Astrocyte (in vitro differentiated cells and primary cell): ENCODE measurements around the gene HMCN1. TPM values are rescaled to one million over a fixed set of nuclear protein-coding genes. Genes with fewer than 3 reads are reported as not detected.
A peak's percentile ranks its signal among the peaks of the same experiment; 100 is the strongest.

Source experiments
- DNase-seq: peaks from one replicate; pipeline ENCODE4 v3.0.0-alpha.2; 2010; ENCODE audit warnings: low read depth
- FAIRE-seq: peaks from 2 replicates; lab custom pipeline; 2011; peaks lifted over from hg19 to GRCh38; lab: Jason Lieb, UNC
- H2AFZ ChIP-seq: 2 replicates; pipeline ENCODE4 v1.6.0; 2012; ENCODE audit warnings: low read depth, low read length, inconsistent platforms
- H3K27ac ChIP-seq: 2 replicates; pipeline ENCODE4 v1.5.1; 2011; ENCODE audit warnings: low read depth, low read length, inconsistent platforms
- H3K27me3 ChIP-seq: 2 replicates; pipeline ENCODE4 v1.6.0; 2011; ENCODE audit warnings: low read length, inconsistent platforms; ENCODE audit not compliant: insufficient read depth
- H3K36me3 ChIP-seq: 2 replicates; pipeline ENCODE4 v1.5.1; 2011; ENCODE audit warnings: low read length, inconsistent platforms; ENCODE audit not compliant: insufficient read depth
- H3K4me1 ChIP-seq: 2 replicates; pipeline ENCODE4 v1.5.1; 2011; ENCODE audit warnings: low read length, inconsistent platforms; ENCODE audit not compliant: insufficient read depth
- H3K4me2 ChIP-seq: 2 replicates; pipeline ENCODE4 v1.6.0; 2012; ENCODE audit warnings: low read length, inconsistent platforms
- H3K4me3 ChIP-seq: 2 replicates; pipeline ENCODE4 v1.5.1; 2011; ENCODE audit warnings: low read depth, mild to moderate bottlenecking, low read length, inconsistent platforms; ENCODE audit not compliant: insufficient read depth
- H3K79me2 ChIP-seq: 2 replicates; pipeline ENCODE4 v1.6.0; 2012; ENCODE audit warnings: mild to moderate bottlenecking, low read length, inconsistent platforms; ENCODE audit not compliant: insufficient read depth
- H3K9ac ChIP-seq: 2 replicates; pipeline ENCODE4 v1.6.0; 2012; ENCODE audit warnings: mild to moderate bottlenecking, low read length, inconsistent platforms
- H3K9me3 ChIP-seq: 2 replicates; pipeline ENCODE4 v1.5.1; 2012; ENCODE audit warnings: low read depth, mild to moderate bottlenecking, low read length, inconsistent platforms; ENCODE audit not compliant: insufficient read depth
- H4K20me1 ChIP-seq: 2 replicates; pipeline ENCODE4 v1.6.0; 2012; ENCODE audit warnings: low read length, inconsistent platforms; ENCODE audit not compliant: insufficient read depth
- H3K27ac Mint-ChIP-seq: one replicate; pipeline ENCODE4 v1.8.0; 2021; ENCODE audit warnings: mild to moderate bottlenecking, mixed read lengths; ENCODE audit not compliant: unreplicated experiment
- H3K27me3 Mint-ChIP-seq: one replicate; pipeline ENCODE4 v1.8.0; 2021; ENCODE audit warnings: low read depth, mixed read lengths; ENCODE audit not compliant: unreplicated experiment
- H3K36me3 Mint-ChIP-seq: one replicate; pipeline ENCODE4 v1.8.0; 2021; ENCODE audit warnings: low read depth, mixed read lengths; ENCODE audit not compliant: unreplicated experiment
- H3K4me1 Mint-ChIP-seq: one replicate; pipeline ENCODE4 v1.8.0; 2021; ENCODE audit warnings: low read depth, mixed read lengths; ENCODE audit not compliant: unreplicated experiment
- H3K4me3 Mint-ChIP-seq: one replicate; pipeline ENCODE4 v1.8.0; 2021; ENCODE audit warnings: mild to moderate bottlenecking, moderate library complexity, mixed read lengths; ENCODE audit not compliant: unreplicated experiment
- H3K9me3 Mint-ChIP-seq: one replicate; pipeline ENCODE4 v1.8.0; 2021; ENCODE audit warnings: mild to moderate bottlenecking, mixed read lengths; ENCODE audit not compliant: unreplicated experiment
- CTCF ChIP-seq: IDR thresholded peaks from 2 replicates; pipeline ENCODE4 v1.5.1; 2011; ENCODE audit warnings: low read depth, mild to moderate bottlenecking, inconsistent platforms, low read length, moderate library complexity; ENCODE audit not compliant: insufficient read depth
- EZH2 ChIP-seq: IDR thresholded peaks from 2 replicates; pipeline ENCODE4 v1.6.1; 2012; ENCODE audit warnings: mild to moderate bottlenecking, low read length, inconsistent platforms; ENCODE audit not compliant: insufficient read depth
- total RNA-seq: library from RNA; stranded (reverse); gene quantifications from 2 replicates; pipeline ENCODE4 v1.2.1, GENCODE V29; 2021

HMCN1 gene
- total RNA-seq, 1 donor from 2014 or later, result 19.7 TPM

DNA sequence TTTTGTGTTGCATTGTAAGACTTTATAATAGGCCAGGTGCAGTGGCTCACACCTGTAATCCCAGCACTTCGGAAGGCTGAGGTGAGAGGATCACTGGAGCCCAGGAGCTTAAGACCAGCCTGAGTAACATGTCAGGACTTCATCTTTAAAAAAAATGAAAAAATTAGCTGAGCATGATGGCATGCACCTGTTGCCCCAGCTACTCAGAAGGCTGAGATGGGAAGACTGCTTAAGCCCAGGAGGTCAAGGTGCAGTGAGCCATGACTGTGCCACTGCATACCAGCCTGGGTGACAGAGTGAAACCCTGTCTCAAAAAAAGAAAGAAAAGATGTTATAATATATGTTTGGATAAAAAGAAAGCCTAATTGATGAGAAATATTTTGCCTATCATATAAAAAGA lies 34.9 kb downstream of the HMCN1 start:
- Histone ChIP-seq H3K27me3 (no peaks in the 10 kb centered on the region), H3K4me2 (no peak overlapping the region), H3K9ac (no peak overlapping the region), H3K36me3 (no peaks in the 10 kb centered on the region), H3K79me2 (no peaks in the 10 kb centered on the region), H4K20me1 (no peaks in the 10 kb centered on the region), H3K4me1 (no peaks in the 10 kb centered on the region), H3K27ac (no peak overlapping the region), H3K9me3 (no peaks in the 10 kb centered on the region), H3K4me3 (no peak overlapping the region), H2AFZ (no peak overlapping the region)
- Mint-ChIP-seq H3K27ac (no peak overlapping the region), H3K27me3 (no peaks in the 10 kb centered on the region), H3K4me1 (no peaks in the 10 kb centered on the region), H3K9me3 (peaks cover 2% of the 10 kb centered on the region), H3K4me3 (no peak overlapping the region), H3K36me3 (peaks cover 4% of the 10 kb centered on the region)
- TF ChIP-seq CTCF (no peak), EZH2 (no peak)
- FAIRE-seq (no peak), DNase-seq (no peak)

GRCh38 chr1:185774394-185774793 lies 40.2 kb downstream of the HMCN1 start:
- Histone ChIP-seq H3K4me2 (no peak overlapping the region), H3K79me2 (no peaks in the 10 kb centered on the region), H2AFZ (no peak overlapping the region), H3K27ac (no peak overlapping the region), H4K20me1 (no peaks in the 10 kb centered on the region), H3K27me3 (no peaks in the 10 kb centered on the region), H3K36me3 (no peaks in the 10 kb centered on the region), H3K4me3 (no peak overlapping the region), H3K9ac (no peak overlapping the region), H3K9me3 (no peaks in the 10 kb centered on the region), H3K4me1 (no peaks in the 10 kb centered on the region)
- peaks cover 10% of the 10 kb centered on the region for H3K36me3 Mint-ChIP-seq
- FAIRE-seq (no peak), DNase-seq (no peak)
- no peak overlapping the region for H3K4me3 Mint-ChIP-seq
- peaks cover 2% of the 10 kb centered on the region for H3K9me3 Mint-ChIP-seq
- peaks cover 3% of the 10 kb centered on the region for H3K4me1 Mint-ChIP-seq
- no peak overlapping the region for H3K27ac Mint-ChIP-seq
- no peaks in the 10 kb centered on the region for H3K27me3 Mint-ChIP-seq
- no peak for TF ChIP-seq EZH2
- no peak for TF ChIP-seq CTCF

DNA sequence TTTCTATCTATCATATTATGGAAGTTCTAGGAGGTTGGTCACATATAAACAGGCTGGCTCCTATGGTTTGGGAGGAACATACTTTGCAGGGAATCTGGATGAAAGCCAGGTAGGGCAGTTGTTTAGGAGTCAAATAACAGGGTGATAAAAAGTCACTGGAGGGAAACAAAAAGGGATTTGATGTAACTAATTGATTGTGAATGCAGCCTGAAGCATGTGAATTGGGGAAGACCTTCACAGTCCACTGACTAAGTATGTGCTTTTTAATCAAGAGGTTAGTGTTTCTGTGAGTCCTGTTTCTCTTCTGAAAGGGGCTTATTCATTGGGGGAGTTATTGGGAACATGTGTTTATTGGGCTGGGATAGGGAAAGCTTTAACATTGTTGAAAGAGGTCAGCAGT lies 41.3 kb downstream of the HMCN1 start:
- Mint-ChIP-seq H3K9me3 (peaks cover 2% of the 10 kb centered on the region), H3K36me3 (peaks cover 7% of the 10 kb centered on the region), H3K4me1 (peaks cover 3% of the 10 kb centered on the region), H3K4me3 (no peak overlapping the region), H3K27me3 (no peaks in the 10 kb centered on the region), H3K27ac (no peak overlapping the region)
- Histone ChIP-seq H3K4me2 (no peak overlapping the region), H3K4me1 (no peaks in the 10 kb centered on the region), H3K27me3 (no peaks in the 10 kb centered on the region), H3K27ac (no peak overlapping the region), H3K36me3 (no peaks in the 10 kb centered on the region), H3K79me2 (no peaks in the 10 kb centered on the region), H3K9me3 (no peaks in the 10 kb centered on the region), H3K9ac (no peak overlapping the region), H3K4me3 (no peak overlapping the region), H4K20me1 (no peaks in the 10 kb centered on the region), H2AFZ (no peak overlapping the region)
- TF ChIP-seq EZH2 (no peak), CTCF (no peak)
- DNase-seq (no peak), FAIRE-seq (peak; percentile 23)
